Measurements from ENCODE around the gene PXK. TPM values are rescaled to one million over a fixed set of nuclear protein-coding genes. Genes with fewer than 3 reads are reported as not detected.

PXK gene
- total RNA-seq, 2 experiments from 2014 or later, result 68.7 to 125 TPM

DNA sequence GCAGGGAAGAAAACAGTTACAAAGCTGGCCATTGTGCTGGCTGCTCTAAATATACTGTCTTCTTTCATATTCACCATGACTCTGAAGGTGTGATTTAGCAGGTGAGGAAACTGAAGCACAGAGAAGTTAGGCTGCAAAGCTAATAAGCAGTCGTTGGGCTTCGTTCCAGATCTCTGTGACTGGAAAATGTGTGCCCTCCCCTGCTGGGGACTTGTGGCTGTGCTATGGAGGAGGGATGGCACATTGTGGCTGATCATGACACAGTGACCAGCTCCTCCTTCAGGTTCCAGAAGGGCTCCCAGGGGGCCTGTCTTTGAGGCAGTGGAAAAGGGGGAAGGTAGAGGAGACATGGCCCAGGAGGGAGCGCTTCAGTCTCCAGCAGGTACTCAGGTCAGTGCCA is 19.2 kb downstream of the PXK start:
- POLR2A ChIA-PET, result interaction anchor here (0.6 to 13.7 kb wide), 9 partner anchors 12 to 1283 kb away, joined by 3 to 711 read pairs (median 3); partner anchors contain the start of genes HTD2, PXK and RPP14
- CTCF ChIA-PET (ENCODE audit: unreplicated experiment), result interaction anchor here (0.7 to 2.0 kb wide), 4 partner anchors 10 to 18 kb away, joined by 4 to 7 read pairs (median 6); no protein-coding TSS in a partner anchor
- intact Hi-C loops (cut with micrococcal nuclease; ENCODE audit: unreplicated experiment), result no loop called here
- H3K4me3 ChIP-seq (ENCODE audit: low read depth, low read length, poor library complexity, severe bottlenecking), result peak overlapping the region; percentile 62
- H3K9me2 ChIP-seq (ENCODE audit: insufficient read depth, low read length), result no peaks in the 10 kb centered on the region
- H3K36me3 ChIP-seq (ENCODE audit: insufficient read depth, low read length), result peaks cover 50% of the 10 kb centered on the region
- H2AFZ ChIP-seq (ENCODE audit: low read length), result no peak overlapping the region
- no peaks in the 10 kb centered on the region for H4K20me1 ChIP-seq (ENCODE audit: insufficient read depth, low read length)
- peaks cover 84% of the 10 kb centered on the region for H3K79me2 ChIP-seq (ENCODE audit: insufficient read depth, low read depth, low read length)
- DNase-seq (ENCODE audit: low spot score), result peak; percentile 55
- H3K27ac ChIP-seq (ENCODE audit: low read depth, low read length, poor library complexity, severe bottlenecking), result peak overlapping the region; percentile 99
- peak overlapping the region; percentile 85 for H3K4me2 ChIP-seq (ENCODE audit: low read length)
- peaks cover 98% of the 10 kb centered on the region for H3K4me1 ChIP-seq (ENCODE audit: insufficient read depth, low read length, poor library complexity, severe bottlenecking)
- H3K9me3 ChIP-seq (ENCODE audit: low read length), result no peaks in the 10 kb centered on the region
- TF ChIP-seq EZH2phosphoT487 (IDR thresholded peaks at IDR 0.05; ENCODE audit: borderline replicate concordance, low read depth, low read length), result no peak
- no peak for TF ChIP-seq CTCF (conservative IDR thresholded peaks at IDR 0.05; ENCODE audit: low read length)
- BruUV-seq (replicated peaks), result no TSS peak

DNA sequence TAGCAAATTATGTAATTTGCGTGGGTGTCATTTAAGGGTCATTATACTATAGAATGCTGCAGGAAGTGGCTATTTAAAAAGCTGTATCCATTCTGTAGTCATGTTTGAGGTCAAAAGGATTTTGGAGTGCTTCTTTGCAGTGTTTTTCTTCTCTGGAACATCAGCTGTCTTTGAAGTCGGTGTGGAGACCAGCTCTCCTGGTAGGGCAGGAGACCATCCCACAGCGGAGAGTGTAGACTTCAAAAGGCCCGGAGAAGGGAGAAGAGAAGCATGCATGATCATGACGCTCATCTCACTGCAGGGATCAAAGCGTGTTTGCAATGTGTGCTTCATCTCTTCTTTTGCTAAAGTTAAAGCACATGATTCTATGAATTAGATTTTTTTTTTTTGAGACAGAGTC is 19.9 kb downstream of the PXK start:
- H3K4me1 ChIP-seq (ENCODE audit: insufficient read depth, low read length, poor library complexity, severe bottlenecking), result peaks cover 98% of the 10 kb centered on the region
- H3K9me3 ChIP-seq (ENCODE audit: low read length), result no peaks in the 10 kb centered on the region
- peak overlapping the region; percentile 99 for H3K27ac ChIP-seq (ENCODE audit: low read depth, low read length, poor library complexity, severe bottlenecking)

More for the DNA sequence above, 19.9 kb downstream of the PXK start:
- Histone ChIP-seq H3K4me3 (ENCODE audit: low read depth, low read length, poor library complexity, severe bottlenecking) (peak overlapping the region; percentile 62), H3K9me2 (ENCODE audit: insufficient read depth, low read length) (no peaks in the 10 kb centered on the region), H3K4me2 (ENCODE audit: low read length) (peak overlapping the region; percentile 85), H4K20me1 (ENCODE audit: insufficient read depth, low read length) (no peaks in the 10 kb centered on the region), H3K79me2 (ENCODE audit: insufficient read depth, low read depth, low read length) (peaks cover 84% of the 10 kb centered on the region), H3K36me3 (ENCODE audit: insufficient read depth, low read length) (peaks cover 49% of the 10 kb centered on the region), H2AFZ (ENCODE audit: low read length) (no peak overlapping the region)
- TF ChIP-seq CTCF (conservative IDR thresholded peaks at IDR 0.05; ENCODE audit: low read length), result no peak
- TF ChIP-seq EZH2phosphoT487 (IDR thresholded peaks at IDR 0.05; ENCODE audit: borderline replicate concordance, low read depth, low read length), result no peak
- POLR2A ChIA-PET, result interaction anchor here (0.8 to 13.7 kb wide), 3 partner anchors 13 to 181 kb away, joined by 3 to 711 read pairs (median 3); partner anchors contain the start of gene PXK
- no peak for DNase-seq (ENCODE audit: low spot score)
- no TSS peak for BruUV-seq (replicated peaks)
- intact Hi-C loops (cut with micrococcal nuclease; ENCODE audit: unreplicated experiment), result no loop called here
- CTCF ChIA-PET (ENCODE audit: unreplicated experiment), result interaction anchor here (0.7 to 2.0 kb wide), 4 partner anchors 11 to 19 kb away, joined by 4 to 7 read pairs (median 6); no protein-coding TSS in a partner anchor

Data from OCI-LY7 (cell line).